Stimulated activated CD8-positive, alpha-beta memory T cell treated with anti-CD3 and anti-CD28 coated beads, Interleukin-4, amount 100 ng/mL, for 48 hours (primary cell): Measurements from ENCODE around the gene CACNA1I.
"Not testable (repeated sequence)": the region's sequence is repeated elsewhere in the genome, so short reads cannot be mapped to it uniquely, and the experiment has no call there.

ENCODE experiments used
- DNase-seq: peaks from one replicate; pipeline ENCODE4 v3.0.0-alpha.2; 2020

Gene CACNA1I

DNA sequence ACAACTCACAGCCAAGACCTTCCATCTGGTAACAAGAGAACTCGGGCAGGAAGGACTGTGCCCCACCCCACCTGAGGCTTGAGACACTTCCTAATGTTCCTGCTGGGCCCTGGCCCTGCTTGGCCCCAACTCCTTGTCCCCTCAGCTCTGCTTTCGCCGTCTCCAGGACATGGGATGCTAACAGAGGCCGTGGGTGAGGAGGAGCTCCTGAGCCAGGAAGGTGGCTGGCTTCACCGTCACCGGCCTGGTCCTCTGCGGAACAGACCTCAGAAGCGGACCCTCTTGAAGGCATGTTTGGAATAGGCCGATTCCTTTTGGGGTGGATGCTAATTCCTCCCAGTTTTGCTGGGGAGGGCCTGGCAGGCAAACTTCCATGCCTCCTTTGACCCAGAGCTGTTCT is 154.3 kb downstream of the CACNA1I start:
- no peak for DNase-seq

DNA sequence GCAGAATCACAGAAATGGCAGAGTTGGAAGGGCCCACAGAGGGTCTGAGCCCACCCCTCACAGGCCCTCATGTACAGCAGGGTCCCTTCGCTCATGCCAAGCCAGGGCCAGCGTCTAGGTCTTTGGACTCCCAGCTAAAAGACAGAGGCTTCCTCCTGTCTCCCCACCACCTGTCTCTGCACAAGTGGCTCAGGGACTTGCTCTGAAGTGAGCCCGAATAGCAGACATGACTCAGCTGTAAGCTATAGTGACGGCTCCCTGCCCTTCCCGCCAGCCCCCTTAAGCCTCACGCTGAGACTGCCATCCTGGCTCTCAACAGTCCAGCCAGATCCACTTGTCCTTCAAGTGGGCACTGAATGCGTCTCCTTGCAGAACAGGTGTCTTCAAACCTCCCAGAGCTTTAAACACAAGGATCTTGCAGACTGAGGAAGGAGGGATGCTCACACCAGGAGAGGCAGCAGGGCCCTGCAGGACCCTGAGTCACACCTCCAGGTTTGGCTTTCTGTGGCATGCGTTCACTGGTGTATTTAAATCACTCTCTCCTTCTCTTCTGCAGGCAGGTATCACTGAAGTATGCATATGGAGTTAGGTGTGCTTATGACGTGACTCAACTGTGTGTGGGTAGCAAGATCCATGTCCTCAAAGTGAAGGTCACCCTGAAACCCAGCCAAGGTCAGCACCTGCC is 154.9 kb downstream of the CACNA1I start:
- peak; percentile 11 for DNase-seq

DNA sequence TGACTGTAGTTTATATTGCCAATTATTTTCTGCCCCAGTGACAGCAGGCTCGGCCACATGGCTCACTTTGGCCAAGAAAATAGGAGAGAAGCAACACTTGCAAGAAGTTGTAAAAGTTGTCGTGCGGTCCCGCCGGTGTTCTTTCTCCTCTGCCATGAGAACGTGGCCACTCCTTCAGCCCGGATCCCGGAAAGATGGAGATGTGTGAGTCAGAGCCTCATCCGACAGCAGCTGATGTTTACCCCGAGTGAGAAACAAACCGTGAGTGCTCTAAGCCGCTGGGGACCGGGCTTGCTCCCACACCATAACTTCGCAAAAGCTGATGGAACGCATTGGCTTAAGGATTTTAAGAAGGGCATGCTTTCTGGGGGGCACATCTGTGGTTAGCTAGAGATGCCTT is 157.0 kb downstream of the CACNA1I start:
- DNase-seq = no peak

DNA sequence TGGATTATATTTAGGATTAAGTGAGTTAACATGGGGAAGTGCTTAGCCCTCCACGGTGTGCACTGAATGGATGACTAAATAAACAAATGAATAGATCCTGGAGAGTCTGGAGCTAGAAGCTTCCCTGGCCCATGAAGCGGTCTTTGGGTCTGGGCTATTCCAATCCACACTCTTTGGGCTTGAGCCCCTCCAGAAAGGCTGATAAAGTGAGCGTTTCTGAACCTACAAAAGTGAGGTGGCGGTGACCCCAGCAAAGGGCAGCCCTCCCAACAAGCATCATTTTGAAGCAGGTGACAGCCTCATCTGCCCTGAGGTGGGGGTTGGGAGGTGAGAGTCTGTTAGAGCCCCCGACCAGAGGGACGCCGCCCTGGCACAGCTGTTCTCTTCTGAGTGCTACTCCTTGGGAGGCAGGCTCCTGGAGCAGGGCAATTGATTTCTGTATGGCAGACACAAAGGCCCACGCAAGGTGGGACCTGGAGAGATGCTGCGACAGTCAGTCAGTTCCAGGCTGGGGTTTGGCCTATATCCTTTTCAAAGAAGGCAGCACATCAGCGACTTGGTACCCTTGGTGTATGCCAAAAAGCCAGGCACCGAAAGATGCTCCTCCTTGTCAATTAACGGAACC is 157.8 kb downstream of the CACNA1I start:
- no peak for DNase-seq

GRCh38 chr22:39729141-39729934 is 158.8 kb downstream of the CACNA1I start:
- no peak for DNase-seq

- DNase-seq = no peak
Measured at GRCh38 chr22:39731481-39731880, 160.9 kb downstream of the CACNA1I start.

- DNase-seq = no peak
Measured at GRCh38 chr22:39731881-39732555, 161.5 kb downstream of the CACNA1I start.

- no peak for DNase-seq
Measured at GRCh38 chr22:39732625-39733024, 162.1 kb downstream of the CACNA1I start.

DNA sequence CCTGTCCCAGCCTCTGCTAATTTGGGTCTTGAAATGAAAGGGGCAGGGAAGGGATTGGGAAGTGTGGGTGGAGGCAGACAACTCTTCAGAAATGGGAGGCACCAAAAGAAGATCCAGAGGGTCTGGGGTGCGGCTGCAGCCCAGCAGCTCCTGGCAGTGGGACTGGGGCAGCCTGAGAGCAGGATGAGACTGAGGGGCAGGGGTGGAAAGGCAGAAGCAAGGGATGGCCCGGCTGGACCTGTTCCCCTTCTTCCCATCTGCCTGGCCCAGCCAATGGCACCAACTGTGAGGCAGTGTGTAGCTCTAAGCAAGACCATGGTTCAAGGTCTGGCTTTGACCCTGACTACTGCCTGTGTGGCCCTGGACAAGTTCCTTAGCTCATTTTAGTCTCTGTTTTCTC is 162.6 kb downstream of the CACNA1I start:
- no peak for DNase-seq

GRCh38 chr22:39734046-39734445 is 163.5 kb downstream of the CACNA1I start:
- not testable (repeated sequence) for DNase-seq

- no peak for DNase-seq
Measured at GRCh38 chr22:39734866-39735265, 164.3 kb downstream of the CACNA1I start.

GRCh38 chr22:39735776-39736175 is 165.2 kb downstream of the CACNA1I start:
- DNase-seq = no peak

DNA sequence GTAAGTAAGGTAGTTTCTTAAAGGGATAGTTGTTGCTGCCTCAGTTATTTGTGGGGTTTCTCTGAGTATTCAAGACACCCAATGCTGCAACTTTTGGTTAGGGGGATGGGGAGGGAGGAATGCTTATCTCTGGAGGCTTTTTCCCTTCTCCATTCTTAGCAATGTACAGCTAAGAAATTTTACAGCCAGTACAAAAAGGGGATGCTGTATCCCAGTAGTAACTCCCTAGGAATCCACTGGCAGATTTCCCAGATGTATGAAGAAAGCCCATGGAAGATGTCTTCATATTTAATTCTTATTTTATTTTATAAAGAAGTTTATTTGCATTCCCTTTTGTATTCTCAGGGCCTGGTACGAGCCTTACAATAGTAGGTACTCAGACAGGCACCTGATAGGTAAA is 168.2 kb downstream of the CACNA1I start:
- DNase-seq = no peak
